ENCODE data around the gene SLC41A2.

SLC41A2 gene

GRCh38 chr12:104921340-104921739, 36.8 kb downstream of the SLC41A2 start:
- Histone ChIP-seq H3K4me3 (ENCODE audit: low read length) (no peak overlapping the region), H3K27me3 (ENCODE audit: low read depth, low read length) (no peaks in the 10 kb centered on the region), H3K36me3 (replicated peaks; ENCODE audit: low read depth, low read length) (peaks cover 48% of the 10 kb centered on the region), H3K4me2 (ENCODE audit: low read length) (no peak overlapping the region), H3K27ac (ENCODE audit: low read length) (no peak overlapping the region), H3K9ac (ENCODE audit: low read length) (no peak overlapping the region), H3K4me1 (ENCODE audit: low read length) (no peaks in the 10 kb centered on the region), H4K20me1 (ENCODE audit: insufficient read depth, low read length) (no peaks in the 10 kb centered on the region; the same call in 1 of the 2 replicates), H3K79me2 (ENCODE audit: low read length) (peaks cover 55% of the 10 kb centered on the region), H3K9me3 (ENCODE audit: insufficient read depth, low read length) (peaks cover 20% of the 10 kb centered on the region; the same call in 1 of the 2 replicates), H2AFZ (ENCODE audit: low read depth, low read length) (no peak overlapping the region)
- no peak for TF ChIP-seq EZH2phosphoT487 (IDR thresholded peaks at IDR 0.05; ENCODE audit: low read depth)
- TF ChIP-seq CTCF (IDR thresholded peaks at IDR 0.05; ENCODE audit: low read depth, low read length): no peak

GRCh38 chr12:104911942-104912341, 46.1 kb downstream of the SLC41A2 start:
- no peak overlapping the region for H3K4me3 ChIP-seq (ENCODE audit: low read length)
- H3K9ac ChIP-seq (ENCODE audit: low read length): no peak overlapping the region
- no peaks in the 10 kb centered on the region; the same call in 1 of the 2 replicates for H4K20me1 ChIP-seq (ENCODE audit: insufficient read depth, low read length)
- no peaks in the 10 kb centered on the region for H3K4me1 ChIP-seq (ENCODE audit: low read length)
- no peaks in the 10 kb centered on the region for H3K79me2 ChIP-seq (ENCODE audit: low read length)
- TF ChIP-seq EZH2phosphoT487 (IDR thresholded peaks at IDR 0.05; ENCODE audit: low read depth) (no peak), CTCF (IDR thresholded peaks at IDR 0.05; ENCODE audit: low read depth, low read length) (no peak)
- no peaks in the 10 kb centered on the region for H3K9me3 ChIP-seq (ENCODE audit: insufficient read depth, low read length)
- no peak overlapping the region for H3K27ac ChIP-seq (ENCODE audit: low read length)
- H3K4me2 ChIP-seq (ENCODE audit: low read length): no peak overlapping the region
- peaks cover 12% of the 10 kb centered on the region for H3K36me3 ChIP-seq (replicated peaks; ENCODE audit: low read depth, low read length)
- H3K27me3 ChIP-seq (ENCODE audit: low read depth, low read length): no peaks in the 10 kb centered on the region
- no peak overlapping the region for H2AFZ ChIP-seq (ENCODE audit: low read depth, low read length)

GRCh38 chr12:104910196-104910840, 47.8 kb downstream of the SLC41A2 start:
- no peak overlapping the region for H3K9ac ChIP-seq (ENCODE audit: low read length)
- H3K36me3 ChIP-seq (replicated peaks; ENCODE audit: low read depth, low read length): peaks cover 20% of the 10 kb centered on the region
- no peak overlapping the region for H3K4me2 ChIP-seq (ENCODE audit: low read length)
- H3K4me3 ChIP-seq (ENCODE audit: low read length): no peak overlapping the region
- H3K27ac ChIP-seq (ENCODE audit: low read length): no peak overlapping the region
- no peaks in the 10 kb centered on the region for H3K9me3 ChIP-seq (ENCODE audit: insufficient read depth, low read length)
- H3K27me3 ChIP-seq (ENCODE audit: low read depth, low read length): no peaks in the 10 kb centered on the region
- no peak overlapping the region for H2AFZ ChIP-seq (ENCODE audit: low read depth, low read length)
- TF ChIP-seq EZH2phosphoT487 (IDR thresholded peaks at IDR 0.05; ENCODE audit: low read depth) (no peak), CTCF (IDR thresholded peaks at IDR 0.05; ENCODE audit: low read depth, low read length) (no peak)
- H3K4me1 ChIP-seq (ENCODE audit: low read length): no peaks in the 10 kb centered on the region
- H3K79me2 ChIP-seq (ENCODE audit: low read length): no peaks in the 10 kb centered on the region
- no peaks in the 10 kb centered on the region; the same call in 1 of the 2 replicates for H4K20me1 ChIP-seq (ENCODE audit: insufficient read depth, low read length)

- no peak overlapping the region for H3K4me2 ChIP-seq (ENCODE audit: low read length)
- H3K27ac ChIP-seq (ENCODE audit: low read length): no peak overlapping the region
- no peaks in the 10 kb centered on the region for H3K27me3 ChIP-seq (ENCODE audit: low read depth, low read length)
- no peak overlapping the region for H3K9ac ChIP-seq (ENCODE audit: low read length)
- H2AFZ ChIP-seq (ENCODE audit: low read depth, low read length): no peak overlapping the region
- no peak overlapping the region for H3K4me3 ChIP-seq (ENCODE audit: low read length)
- peaks cover 19% of the 10 kb centered on the region for H3K36me3 ChIP-seq (replicated peaks; ENCODE audit: low read depth, low read length)
- H4K20me1 ChIP-seq (ENCODE audit: insufficient read depth, low read length): no peaks in the 10 kb centered on the region; the same call in 1 of the 2 replicates
- no peaks in the 10 kb centered on the region for H3K79me2 ChIP-seq (ENCODE audit: low read length)
- H3K4me1 ChIP-seq (ENCODE audit: low read length): no peaks in the 10 kb centered on the region
- H3K9me3 ChIP-seq (ENCODE audit: insufficient read depth, low read length): no peaks in the 10 kb centered on the region
- TF ChIP-seq EZH2phosphoT487 (IDR thresholded peaks at IDR 0.05; ENCODE audit: low read depth) (no peak), CTCF (IDR thresholded peaks at IDR 0.05; ENCODE audit: low read depth, low read length) (no peak)
Observed at GRCh38 chr12:104909761-104910160, 48.3 kb downstream of the SLC41A2 start.

Data from OCI-LY3 (cell line).